HCT116 (cell line): ENCODE measurements around the gene ZXDC.

ENCODE experiments used
- ATF3 ChIP-seq: IDR thresholded peaks from 2 replicates; pipeline ENCODE4 v1.6.1; 2012
- CTCF ChIP-seq, 3 experiments: fragments of 200-600 bp in 1 of 3; sonication (generic) in 1 of 3; IDR thresholded peaks in 2 of 3; conservative IDR thresholded peaks in 1 of 3; 2 replicates each; pipeline ENCODE4 v1.5.1; 2012 to 2017; ENCODE audit warnings: low read depth in 2 of 3, low read length in 2 of 3, antibody characterized with exemption in 1 of 3, borderline replicate concordance in 1 of 3, control low read depth in 1 of 3, mild to moderate bottlenecking in 1 of 3, mixed read lengths in 1 of 3, mixed run types in 1 of 3, moderate library complexity in 1 of 3; ENCODE audit not compliant: insufficient read depth in 1 of 3
- EZH2 ChIP-seq: fragments of 200-600 bp; sonication (generic); IDR thresholded peaks from 2 replicates; pipeline ENCODE4 v1.6.1; 2017; ENCODE audit warnings: antibody characterized with exemption, mixed run types
- EZH2phosphoT487 ChIP-seq: fragments of 200-600 bp; IDR thresholded peaks from 2 replicates; pipeline ENCODE4 v1.6.1; 2018; ENCODE audit warnings: antibody characterized with exemption, borderline replicate concordance
- JUND ChIP-seq: IDR thresholded peaks from 2 replicates; pipeline ENCODE4 v1.6.1; 2012
- POLR2A ChIP-seq: IDR thresholded peaks from 2 replicates; pipeline ENCODE4 v1.7.0; 2011; ENCODE audit warnings: borderline replicate concordance; ENCODE audit not compliant: insufficient read depth, insufficient read length; ENCODE audit errors: extremely low read depth
- POLR2AphosphoS5 ChIP-seq: IDR thresholded peaks from 2 replicates; pipeline ENCODE4 v1.6.1; 2011; ENCODE audit warnings: mild to moderate bottlenecking, low read depth, low read length, moderate library complexity
- RAD21 ChIP-seq: IDR thresholded peaks from 2 replicates; pipeline ENCODE4 v1.6.1; 2012; ENCODE audit warnings: low read depth, mild to moderate bottlenecking
- SP1 ChIP-seq: IDR thresholded peaks from 2 replicates; pipeline ENCODE4 v1.6.1; 2012; ENCODE audit warnings: low read depth
- ZBTB33 ChIP-seq: IDR thresholded peaks from 2 replicates; pipeline ENCODE4 v1.6.1; 2011; ENCODE audit warnings: mild to moderate bottlenecking, low read length, moderate library complexity; ENCODE audit not compliant: insufficient replicate concordance; ENCODE audit errors: extremely low read depth

- no peak for TF ChIP-seq EZH2
- TF ChIP-seq POLR2AphosphoS5: no peak
- no peak for TF ChIP-seq CTCF (IDR thresholded peaks at IDR 0.05 in 2 of 3, conservative IDR thresholded peaks at IDR 0.05 in 1 of 3; ENCODE audit: borderline replicate concordance in 1 of 3, insufficient read depth in 1 of 3, low read depth in 2 of 3, low read length in 2 of 3)
- no peak for TF ChIP-seq POLR2A
- no peak for TF ChIP-seq ATF3
- no peak for TF ChIP-seq EZH2phosphoT487
- TF ChIP-seq SP1: no peak
- no peak for TF ChIP-seq ZBTB33
- TF ChIP-seq JUND: no peak
- TF ChIP-seq RAD21: no peak
Measured at GRCh38 chr3:126486360-126486847, 10.7 kb upstream of the ZXDC start.
